Urothelium cell line (cell line): Measurements from ENCODE around the gene HSPB3.
"Not testable (repeated sequence)": the region's sequence is repeated elsewhere in the genome, so short reads cannot be mapped to it uniquely, and the experiment has no call there.

ENCODE experiments used
- DNase-seq: peaks from one replicate; pipeline ENCODE4 v3.0.0; 2011; ENCODE audit warnings: low spot score, mixed read lengths
- FAIRE-seq: peaks from 2 replicates; lab custom pipeline; 2011; peaks lifted over from hg19 to GRCh38; lab: Jason Lieb, UNC

Gene HSPB3

DNA sequence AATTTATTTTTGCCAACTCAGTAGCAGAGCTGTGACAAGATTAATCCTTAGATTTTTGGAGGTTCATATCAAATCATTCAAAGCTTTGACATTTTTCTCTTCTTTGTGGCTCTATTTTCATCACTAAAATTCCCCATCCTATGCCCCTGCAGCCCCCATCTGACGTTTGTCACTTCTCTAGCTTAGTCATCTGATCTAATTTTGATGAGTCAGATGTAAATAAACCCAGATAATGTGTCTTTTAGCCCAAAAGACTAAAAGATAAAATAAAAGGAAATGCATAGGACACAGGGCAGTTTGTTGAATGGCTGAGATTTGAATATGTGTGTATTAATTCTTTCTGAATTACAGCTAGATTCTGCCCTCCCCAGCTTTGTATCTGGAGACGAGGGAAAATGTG is 897 bp upstream of the HSPB3 start:
- FAIRE-seq (no peak), DNase-seq (no peak)

DNA sequence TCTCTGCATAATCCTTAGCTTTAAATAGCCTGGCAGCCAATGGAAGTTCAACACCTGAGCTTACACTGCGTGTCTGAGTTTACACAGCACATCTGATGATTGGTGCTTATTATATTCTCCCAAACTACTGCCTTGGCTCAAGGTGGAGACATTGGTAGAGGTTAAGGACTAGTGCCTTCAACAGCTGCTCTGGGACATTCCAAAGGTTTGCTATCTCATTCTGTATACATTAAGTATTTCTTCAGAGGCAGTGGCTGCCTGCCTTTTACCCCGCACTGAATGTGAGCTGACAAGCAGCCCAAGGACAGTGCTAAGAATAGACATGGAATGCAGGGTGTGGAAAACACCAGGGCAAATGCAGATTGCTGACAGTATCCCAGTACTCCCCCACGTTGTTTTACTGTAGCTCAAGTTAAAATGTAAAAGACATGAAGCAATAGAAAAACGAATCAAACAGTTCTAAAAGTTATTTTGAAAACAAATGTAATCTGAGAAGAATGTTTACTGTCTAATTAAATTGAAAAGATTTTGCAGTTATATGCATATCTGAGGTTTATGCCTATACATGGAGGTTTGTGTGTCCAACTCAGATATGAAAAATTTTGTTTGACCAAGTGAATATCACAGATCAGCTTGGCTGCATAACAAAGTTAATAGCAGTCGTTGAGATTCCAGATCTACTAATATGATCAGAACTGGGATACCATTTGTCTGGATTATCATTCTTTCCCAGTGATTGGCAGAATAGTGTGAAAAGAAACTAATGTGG is 1.8 kb downstream of the HSPB3 start:
- FAIRE-seq (peak; percentile 71), DNase-seq (peak; percentile 66)

DNA sequence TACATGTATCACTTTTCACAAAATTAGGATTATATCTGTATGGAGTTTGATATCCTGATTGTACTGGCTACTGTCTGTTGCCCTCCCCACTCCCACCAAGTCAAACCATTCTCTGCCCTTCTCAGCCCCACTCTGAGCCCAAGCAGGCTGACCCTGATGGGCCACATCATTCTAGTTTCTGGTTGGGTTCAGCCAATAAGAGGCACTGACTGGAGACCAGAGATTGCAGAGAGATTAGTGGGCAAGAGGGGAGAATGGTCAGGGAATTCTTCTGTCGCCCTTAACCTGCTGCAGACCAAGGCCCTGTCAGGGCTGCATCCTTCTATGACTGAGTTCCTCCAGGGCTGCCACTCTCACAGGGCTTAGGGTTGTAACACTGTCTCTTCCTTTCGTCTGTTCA is 2.7 kb downstream of the HSPB3 start:
- DNase-seq (no peak), FAIRE-seq (no peak)

DNA sequence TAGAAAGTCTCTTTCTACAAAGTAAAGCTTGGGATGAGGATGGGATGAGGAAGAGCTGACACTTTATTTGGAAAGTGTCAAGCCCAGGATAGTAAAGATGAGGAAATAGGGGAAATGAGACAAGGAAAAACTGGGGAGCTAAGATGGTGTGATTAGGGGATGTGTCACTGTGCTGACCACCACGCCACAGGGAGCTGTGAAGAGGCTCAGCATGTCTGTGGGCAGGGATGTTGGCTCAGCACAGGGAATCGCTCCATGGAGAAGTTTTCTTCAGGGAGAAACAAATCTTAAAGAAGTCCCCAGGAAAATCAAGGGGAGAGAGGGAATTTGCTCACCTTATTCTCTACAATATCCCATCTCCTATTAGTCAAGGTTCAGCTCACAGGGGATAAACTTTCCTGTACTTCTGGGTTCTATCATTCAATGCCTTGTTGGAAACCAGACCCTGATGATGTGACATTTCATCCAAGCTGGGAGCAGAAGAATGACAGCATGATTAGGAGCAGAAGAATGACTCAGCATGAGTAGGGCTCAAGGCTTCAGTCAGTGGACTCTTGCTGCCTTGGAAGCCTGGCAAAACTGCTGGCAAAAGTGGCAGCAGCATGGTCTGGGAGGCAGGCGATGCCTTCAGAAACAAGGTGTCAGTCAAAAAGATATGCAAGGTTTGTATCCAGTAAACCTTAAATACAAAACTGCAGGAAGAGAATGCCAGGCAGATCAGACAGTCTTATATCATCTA is 4.9 kb downstream of the HSPB3 start:
- FAIRE-seq = no peak
- no peak for DNase-seq

DNA sequence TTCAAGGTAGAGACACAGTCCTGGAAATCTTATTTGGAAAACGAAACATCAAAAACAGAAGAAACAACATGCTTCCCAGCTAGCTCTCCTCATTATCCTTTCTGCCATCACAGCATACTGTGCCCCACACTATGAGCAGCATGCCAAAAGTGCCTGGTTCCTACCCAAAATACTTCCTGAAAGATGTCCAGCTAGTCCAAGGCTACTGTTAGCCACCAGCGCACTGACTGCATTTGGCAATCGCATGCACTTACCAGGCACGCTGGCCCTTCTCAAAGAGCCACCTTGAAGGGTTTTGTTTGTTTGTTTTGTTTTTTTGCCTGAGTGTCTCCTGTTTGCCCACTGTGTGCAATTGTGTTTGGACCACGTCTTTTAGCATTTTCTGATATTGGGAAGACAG is 6.8 kb downstream of the HSPB3 start:
- FAIRE-seq (no peak), DNase-seq (no peak)

DNA sequence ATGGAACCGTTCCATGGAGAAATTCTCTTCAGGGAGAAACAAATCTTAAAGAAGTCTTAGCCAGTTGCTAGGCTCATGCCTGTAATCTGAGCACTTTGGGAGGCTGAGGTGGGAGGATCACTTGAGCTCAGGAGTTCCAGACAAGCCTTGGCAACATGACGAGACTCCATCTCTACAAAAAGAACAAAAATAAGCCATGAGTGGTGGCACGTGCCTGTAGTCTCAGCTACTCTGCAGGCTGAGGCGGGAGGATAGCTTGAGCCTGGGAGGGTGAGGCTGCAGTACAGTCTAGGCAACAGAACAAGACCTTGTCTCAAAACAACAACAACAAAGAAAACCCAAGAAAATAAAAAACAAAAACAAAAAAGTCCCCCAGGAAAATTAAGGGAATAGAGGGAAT is 8.2 kb downstream of the HSPB3 start:
- no peak for FAIRE-seq
- DNase-seq = no peak

DNA sequence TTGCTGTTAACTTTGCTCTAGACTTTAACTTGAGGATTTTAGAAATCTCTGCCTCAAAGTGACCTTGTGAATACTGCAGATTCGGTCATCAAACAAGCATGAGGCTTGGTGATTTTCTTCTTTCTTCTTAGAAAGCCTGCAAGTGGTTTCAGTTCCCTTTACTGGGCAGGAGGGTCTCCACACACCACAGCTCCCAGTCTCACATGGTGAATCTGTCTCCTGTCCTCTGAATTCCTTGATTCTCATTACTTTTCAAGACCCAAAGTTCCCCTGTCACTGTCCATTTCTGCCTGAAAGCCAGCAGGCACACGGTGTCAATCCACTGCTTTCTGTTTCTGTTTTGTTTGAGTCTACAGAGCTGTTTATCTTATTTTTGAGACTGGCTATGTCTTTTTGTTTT is 14.1 kb downstream of the HSPB3 start:
- FAIRE-seq = no peak
- no peak for DNase-seq

DNA sequence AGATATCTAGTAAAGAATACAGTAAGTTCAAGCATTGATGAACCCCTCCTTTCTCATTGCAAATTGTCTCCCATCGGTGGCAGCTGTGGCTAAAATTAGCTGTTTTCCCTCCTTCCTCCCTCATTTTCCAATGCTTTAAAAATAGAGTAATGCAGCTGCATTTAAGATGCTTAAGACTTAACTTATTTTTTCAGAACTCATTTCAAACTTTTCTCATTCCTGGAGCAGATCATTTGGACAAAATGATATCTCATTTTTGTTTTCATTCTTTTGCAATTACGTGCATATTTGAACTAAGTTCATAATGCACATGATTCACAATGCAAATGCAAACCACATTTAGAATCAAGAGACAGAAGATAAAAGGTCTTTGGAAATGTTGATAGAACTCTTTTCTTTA is 14.6 kb downstream of the HSPB3 start:
- no peak for DNase-seq
- no peak for FAIRE-seq

DNA sequence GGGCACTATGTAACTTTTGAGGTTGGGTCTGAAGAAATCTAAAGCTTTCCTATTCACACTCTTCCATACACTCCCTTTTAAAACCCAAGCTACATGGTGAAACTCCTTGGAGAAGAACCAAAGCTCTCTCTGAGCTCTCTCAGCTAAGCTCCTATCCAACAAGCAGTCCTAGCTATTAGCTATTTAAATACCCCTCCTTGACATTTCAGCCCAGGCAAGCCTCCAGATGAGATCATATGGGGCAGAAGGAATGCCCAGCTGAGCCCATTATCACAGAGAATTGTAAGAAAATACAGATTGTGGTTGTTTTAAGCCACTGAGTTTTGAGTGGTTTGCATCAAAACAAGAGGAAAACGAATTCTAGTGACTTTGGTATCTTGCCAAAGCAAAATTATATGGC is 15.2 kb downstream of the HSPB3 start:
- DNase-seq = no peak
- FAIRE-seq = no peak

DNA sequence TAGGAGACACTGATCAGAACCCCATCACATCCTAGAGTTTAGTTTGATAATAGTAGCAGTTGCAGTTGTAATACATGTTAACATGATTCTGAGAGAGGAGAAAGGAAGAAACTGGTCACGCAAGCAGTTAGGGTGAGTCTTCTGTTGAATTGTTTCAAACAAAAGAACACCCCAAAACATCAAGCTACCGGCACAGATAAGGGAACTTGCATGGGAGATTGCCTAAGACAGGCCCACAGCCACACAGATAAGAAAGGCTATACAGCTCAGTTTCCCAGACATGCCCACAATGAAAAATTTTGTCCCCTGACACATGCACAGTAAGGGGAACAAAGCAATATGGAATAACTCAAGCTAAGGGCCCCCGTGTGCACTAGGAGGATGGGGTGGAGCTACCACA is 15.9 kb downstream of the HSPB3 start:
- no peak for DNase-seq
- FAIRE-seq = no peak

DNA sequence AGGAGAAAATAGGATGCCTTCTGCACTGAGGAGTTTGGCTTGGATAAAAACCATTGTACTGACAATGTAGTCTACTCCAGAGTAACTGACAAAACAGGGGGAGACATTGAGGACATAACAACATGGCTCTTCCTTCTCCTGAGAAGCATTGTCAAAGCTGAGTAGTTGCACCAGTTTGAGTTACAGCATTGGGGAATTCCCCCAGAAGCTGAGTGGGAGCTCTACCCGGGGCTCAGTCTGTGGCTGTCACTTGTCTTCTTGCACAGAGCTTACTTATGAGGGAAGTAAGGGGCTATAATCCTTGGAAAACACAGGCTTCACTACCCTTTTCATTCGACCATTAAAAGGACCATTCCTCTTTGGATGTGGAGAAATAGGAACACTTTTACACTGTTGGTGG is 21.2 kb downstream of the HSPB3 start:
- FAIRE-seq (no peak), DNase-seq (no peak)

DNA sequence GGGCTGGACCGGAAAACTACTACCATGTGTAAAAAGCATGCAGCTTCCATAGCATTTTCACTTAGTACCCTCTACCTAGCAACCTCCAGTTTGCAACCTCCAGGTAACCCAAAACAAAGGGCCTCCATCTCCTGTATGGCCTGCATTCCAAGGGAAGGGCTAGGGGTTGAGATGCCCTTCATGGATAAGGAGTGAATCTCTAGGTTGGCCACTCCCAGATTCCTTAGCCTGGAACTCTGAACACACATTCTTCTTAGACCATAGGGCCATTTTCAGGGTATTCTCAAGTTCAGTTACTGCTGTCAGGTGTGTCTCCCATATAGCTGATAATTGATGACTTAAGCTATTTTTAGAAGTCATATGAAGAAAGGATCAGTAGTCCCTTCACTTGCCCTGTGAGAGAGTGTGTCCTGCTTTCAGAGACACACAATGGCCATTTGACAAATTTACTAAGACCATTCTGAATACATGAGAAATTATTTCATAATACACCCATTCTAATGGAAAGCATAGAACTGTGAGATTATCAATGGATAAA is 22.5 kb downstream of the HSPB3 start:
- DNase-seq = no peak
- no peak for FAIRE-seq

DNA sequence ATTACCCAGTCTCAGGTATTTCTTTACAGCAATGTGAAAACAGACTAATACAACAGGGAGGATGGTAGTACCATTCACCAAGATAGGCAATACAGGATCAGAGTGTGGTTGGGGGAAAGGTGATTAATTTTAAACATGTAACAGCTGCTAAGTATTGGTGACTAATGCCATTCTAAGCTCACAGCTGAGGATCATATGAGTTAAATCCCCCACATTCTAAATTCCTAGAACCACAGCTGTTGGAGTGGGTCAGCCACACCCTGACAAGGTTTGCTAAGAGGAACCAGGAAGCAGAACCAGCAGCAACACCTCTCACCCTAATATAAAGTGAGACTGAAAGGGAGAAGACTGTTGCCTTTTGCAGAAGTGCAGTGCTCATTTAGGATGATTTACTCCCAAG is 24.8 kb downstream of the HSPB3 start:
- FAIRE-seq (no peak), DNase-seq (no peak)

DNA sequence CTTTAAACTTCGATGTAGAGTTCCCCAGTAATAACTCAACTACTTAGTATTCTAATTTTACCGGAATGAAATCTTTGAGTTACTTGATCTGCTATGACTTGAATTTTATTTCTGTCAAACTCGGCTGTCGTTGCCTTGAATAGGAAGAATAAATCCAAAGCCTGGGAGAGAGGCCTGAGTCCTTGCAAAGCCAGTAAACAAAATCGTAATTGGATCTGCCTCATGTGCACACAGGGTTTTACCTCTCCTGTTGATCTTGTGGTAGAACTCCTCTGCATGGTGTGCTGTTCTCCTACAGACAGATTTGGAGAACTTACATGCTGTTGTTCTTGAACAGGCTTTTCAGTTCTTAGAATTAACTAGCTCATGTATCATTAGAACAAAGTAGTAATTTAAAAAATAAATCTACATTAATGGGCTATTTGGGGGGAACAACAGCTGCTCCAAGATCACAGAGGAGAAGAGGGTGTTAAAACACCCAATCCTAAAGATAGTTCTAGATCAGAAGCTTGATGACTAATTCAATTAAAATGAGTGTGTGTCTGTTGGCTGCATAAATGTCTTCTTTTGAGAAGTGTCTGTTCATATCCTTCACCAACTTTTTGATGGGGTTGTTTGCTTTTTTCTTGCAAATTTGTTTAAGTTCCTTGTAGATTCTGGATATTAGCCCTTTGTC is 28.9 kb downstream of the HSPB3 start:
- DNase-seq = no peak
- FAIRE-seq = no peak

DNA sequence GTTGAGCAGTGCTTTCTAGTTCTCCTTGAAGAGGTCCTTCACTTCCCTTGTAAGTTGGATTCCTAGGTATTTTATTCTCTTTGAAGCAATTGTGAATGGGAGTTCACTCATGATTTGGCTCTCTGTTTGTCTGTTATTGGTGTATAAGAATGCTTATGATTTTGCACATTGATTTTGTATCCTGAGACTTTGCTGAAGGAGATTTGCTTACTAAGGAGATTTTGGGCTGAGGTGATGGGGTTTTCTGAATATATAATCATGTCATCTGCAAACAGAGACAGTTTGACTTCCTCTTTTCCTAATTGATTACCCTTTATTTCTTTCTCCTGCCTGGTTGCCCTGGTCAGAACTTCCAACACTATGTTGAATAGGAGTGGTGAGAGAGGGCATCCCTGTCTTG is 30.2 kb downstream of the HSPB3 start:
- not testable (repeated sequence) for FAIRE-seq, DNase-seq

DNA sequence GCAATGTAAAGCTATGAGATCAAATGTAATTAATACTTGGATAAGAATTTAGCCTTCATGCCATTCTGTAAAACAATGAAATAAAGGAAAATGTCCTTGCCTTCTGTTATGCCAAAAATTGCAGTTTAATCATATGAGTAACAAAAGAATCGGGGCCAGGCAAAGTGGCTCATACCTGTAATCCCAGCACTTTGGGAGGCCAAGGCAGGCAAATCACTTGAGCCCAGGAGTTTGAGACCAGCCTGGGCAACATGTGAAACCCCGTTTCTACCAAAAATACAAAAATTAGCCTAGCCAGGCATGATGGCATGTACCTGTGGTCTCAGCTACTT is 34.1 kb downstream of the HSPB3 start:
- FAIRE-seq, DNase-seq: not testable (repeated sequence)

DNA sequence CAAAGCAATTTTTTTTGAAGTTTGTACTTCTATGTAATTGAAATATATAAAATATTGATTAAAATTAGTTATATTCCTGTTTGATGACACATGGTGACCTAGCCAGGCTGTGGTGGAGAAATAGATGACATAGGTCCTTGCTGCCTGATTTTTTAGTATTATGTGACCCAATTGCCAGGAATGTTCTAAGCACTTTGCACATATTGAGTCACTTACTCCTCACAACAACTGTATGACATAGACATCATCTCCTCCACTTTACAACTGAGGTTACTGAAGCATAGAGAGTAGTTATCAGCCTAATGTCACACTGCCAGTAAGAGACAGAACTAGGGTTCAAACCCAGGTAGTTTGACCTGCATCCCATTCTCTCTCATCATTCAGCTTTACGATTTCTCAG is 35.8 kb downstream of the HSPB3 start:
- DNase-seq = no peak
- no peak for FAIRE-seq

DNA sequence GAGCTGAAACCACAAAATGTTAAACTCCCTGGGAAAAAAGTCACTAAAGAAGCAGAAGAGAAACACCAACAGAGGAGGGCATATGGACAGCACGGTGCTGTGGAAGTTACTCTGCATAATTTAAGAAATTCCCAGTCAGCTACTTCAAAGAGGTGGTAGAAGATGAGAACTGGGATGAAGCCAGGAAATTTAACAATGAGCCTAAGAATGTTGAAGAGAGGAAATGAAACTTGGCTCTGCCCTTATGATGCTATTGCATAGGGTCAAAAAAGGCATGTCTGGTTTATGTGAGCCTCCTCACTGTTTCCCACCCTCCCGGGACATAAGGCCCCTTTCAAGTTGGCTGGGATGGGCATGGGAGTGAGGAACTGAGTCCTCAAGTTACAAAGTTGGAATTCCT is 36.7 kb downstream of the HSPB3 start:
- FAIRE-seq (no peak), DNase-seq (no peak)

DNA sequence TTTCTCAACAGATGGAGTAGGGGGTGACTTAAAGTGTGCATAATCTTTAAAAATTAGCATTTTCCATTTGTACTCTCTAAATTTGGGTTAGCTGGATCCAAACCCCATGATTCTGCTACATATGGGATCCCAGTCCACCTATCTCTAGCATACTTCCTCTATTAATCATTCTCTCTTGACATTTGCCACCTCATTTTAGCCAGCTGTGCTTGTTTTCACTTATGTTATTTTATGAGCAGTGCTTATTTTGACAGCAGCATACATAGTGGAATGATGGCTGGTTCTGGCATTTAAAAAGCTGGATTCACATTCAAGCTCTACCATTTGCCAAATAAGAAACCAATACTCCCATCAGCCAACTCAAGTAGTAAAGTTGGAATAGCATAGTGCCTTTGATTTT is 39.5 kb downstream of the HSPB3 start:
- FAIRE-seq = no peak
- no peak for DNase-seq
